HUES6 (cell line): ENCODE data around the gene NCKAP1.

Experiments used
- H3K27ac ChIP-seq: 2 replicates; pipeline ENCODE4 v1.7.0; 2013; ENCODE audit warnings: low read depth, mild to moderate bottlenecking, low read length, inconsistent platforms
- H3K27me3 ChIP-seq: 2 replicates; pipeline ENCODE4 v1.6.1; 2013; ENCODE audit warnings: low read length; ENCODE audit not compliant: control insufficient read depth, insufficient read depth
- H3K36me3 ChIP-seq: 2 replicates; pipeline ENCODE4 v1.6.1; 2013; ENCODE audit warnings: low read length; ENCODE audit not compliant: control insufficient read depth, insufficient read depth
- H3K4me1 ChIP-seq: 2 replicates; pipeline ENCODE4 v1.6.1; 2013; ENCODE audit warnings: low read length; ENCODE audit not compliant: control insufficient read depth, insufficient read depth
- H3K4me3 ChIP-seq: 2 replicates; pipeline ENCODE4 v1.5.1; 2013; ENCODE audit warnings: low read depth, low read length
- H3K9ac ChIP-seq: one replicate; pipeline ENCODE4 v1.6.1; 2013; ENCODE audit warnings: mild to moderate bottlenecking, low read length
- H3K9me3 ChIP-seq: 2 replicates; pipeline ENCODE4 v1.6.1; 2013; ENCODE audit warnings: low read depth, low read length; ENCODE audit not compliant: control insufficient read depth, insufficient read depth

The NCKAP1 gene

DNA sequence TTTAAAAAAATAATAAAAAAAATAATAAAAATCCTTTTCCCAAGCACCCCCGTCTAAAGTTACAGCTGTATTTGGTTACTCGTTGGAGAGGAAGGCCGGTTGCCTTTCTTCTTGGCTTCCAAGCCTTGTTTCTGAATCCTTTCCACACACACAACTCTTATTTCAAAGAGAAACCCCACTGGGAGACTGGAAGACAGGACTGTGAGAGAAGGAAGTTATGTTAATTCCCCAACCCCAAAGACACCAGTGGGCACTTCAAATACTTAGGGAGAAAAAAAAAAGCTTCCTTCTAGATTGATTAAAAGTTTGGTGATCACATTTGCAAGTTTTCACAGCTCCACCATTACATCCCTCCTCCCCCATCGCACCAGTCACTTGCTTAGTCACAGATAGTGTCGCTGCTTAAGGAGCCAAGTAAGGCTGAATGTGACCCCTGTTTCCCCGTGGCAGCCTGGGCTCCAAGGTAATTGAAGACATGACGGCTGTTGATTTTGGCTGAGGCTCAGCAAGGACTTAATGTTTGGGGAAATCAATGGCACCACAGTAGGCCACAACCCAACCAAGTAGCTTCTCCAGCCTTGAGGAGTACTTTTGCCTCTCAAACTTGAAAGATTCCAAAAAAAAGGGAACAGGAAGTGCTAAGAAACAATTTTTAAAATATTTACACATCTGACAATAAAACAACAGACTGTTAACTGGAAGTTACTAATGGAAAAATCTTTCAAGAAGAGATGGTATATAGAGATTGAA, 131.0 kb downstream of the NCKAP1 start:
- H3K9ac ChIP-seq = no peak overlapping the region
- peaks cover 12% of the 10 kb centered on the region; the same call in 1 of the 2 replicates for H3K36me3 ChIP-seq
- H3K27ac ChIP-seq = peak overlapping the region; percentile 24; the same call in 1 of the 2 replicates
- no peaks in the 10 kb centered on the region for H3K9me3 ChIP-seq
- H3K4me1 ChIP-seq = peaks cover 8% of the 10 kb centered on the region; the same call in 1 of the 2 replicates
- no peaks in the 10 kb centered on the region for H3K27me3 ChIP-seq
- H3K4me3 ChIP-seq = no peak overlapping the region

DNA sequence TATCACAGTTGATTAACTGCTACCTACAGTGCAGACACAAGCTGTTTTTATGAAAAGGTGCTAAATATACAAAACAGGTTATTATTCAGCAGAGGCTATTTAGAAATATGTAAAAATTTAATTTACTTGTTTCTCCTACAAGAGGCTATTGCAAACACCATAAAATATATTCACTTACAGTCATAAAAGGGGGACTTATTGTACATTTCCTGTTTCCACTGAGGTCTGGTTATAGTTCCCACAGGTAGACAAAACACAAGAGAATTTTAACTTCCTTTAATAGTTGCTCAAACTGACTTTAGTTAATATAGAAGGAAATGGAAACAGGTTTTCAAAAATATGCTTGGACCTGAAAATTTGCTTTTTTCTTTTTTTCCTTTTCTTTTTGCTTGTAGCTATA, 131.8 kb downstream of the NCKAP1 start:
- H3K36me3 ChIP-seq = peaks cover 12% of the 10 kb centered on the region; the same call in 1 of the 2 replicates
- H3K9ac ChIP-seq = no peak overlapping the region
- no peak overlapping the region for H3K4me3 ChIP-seq
- peak overlapping the region; percentile 26; the same call in 1 of the 2 replicates for H3K27ac ChIP-seq
- H3K27me3 ChIP-seq = no peaks in the 10 kb centered on the region
- peaks cover 8% of the 10 kb centered on the region; the same call in 1 of the 2 replicates for H3K4me1 ChIP-seq
- H3K9me3 ChIP-seq = no peaks in the 10 kb centered on the region

DNA sequence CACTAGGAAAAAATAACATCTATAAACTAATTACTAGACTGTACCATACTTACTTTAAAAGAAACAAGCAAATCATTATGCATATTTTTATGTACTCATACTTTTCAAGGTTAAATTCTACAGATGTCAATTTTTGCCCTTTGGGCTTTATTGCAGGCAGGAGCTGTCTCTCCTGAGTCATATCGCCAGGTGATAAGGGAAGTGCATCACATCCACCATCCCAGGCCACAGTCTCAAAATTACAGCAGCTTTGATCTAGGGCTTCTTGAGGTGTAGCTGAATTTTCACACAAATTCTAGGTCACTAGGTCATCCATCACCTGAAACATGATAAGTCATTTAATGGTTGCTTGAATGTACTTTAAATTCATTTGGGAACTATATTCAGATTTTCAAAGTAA, 133.4 kb downstream of the NCKAP1 start:
- no peaks in the 10 kb centered on the region for H3K27me3 ChIP-seq
- no peak overlapping the region for H3K4me3 ChIP-seq
- H3K9ac ChIP-seq = no peak overlapping the region
- H3K9me3 ChIP-seq = no peaks in the 10 kb centered on the region
- H3K27ac ChIP-seq = no peak overlapping the region
- peaks cover 8% of the 10 kb centered on the region; the same call in 1 of the 2 replicates for H3K4me1 ChIP-seq
- H3K36me3 ChIP-seq = peaks cover 6% of the 10 kb centered on the region; the same call in 1 of the 2 replicates

DNA sequence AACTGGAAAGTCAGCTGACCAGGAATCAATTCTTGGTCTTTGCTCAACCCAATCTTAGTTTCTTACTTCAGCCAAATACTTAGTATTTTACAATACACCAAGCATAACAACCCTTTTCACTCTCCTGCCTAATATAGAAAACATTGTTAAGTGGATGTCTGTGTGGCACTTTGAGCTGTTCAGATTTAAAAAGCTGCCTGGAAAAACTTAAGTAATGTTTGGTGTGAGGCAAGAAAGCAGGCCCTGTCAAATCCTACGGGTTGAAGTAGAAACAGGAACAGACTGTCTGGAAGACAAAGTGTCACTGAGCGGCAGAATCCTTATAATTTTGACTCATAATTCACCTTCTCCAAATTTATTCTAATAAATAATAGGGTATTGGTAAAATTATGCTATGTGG, 134.7 kb downstream of the NCKAP1 start:
- Histone ChIP-seq H3K4me3 (no peak overlapping the region), H3K36me3 (no peaks in the 10 kb centered on the region), H3K27ac (no peak overlapping the region), H3K9ac (no peak overlapping the region), H3K27me3 (no peaks in the 10 kb centered on the region), H3K9me3 (no peaks in the 10 kb centered on the region), H3K4me1 (peaks cover 8% of the 10 kb centered on the region; the same call in 1 of the 2 replicates)

DNA sequence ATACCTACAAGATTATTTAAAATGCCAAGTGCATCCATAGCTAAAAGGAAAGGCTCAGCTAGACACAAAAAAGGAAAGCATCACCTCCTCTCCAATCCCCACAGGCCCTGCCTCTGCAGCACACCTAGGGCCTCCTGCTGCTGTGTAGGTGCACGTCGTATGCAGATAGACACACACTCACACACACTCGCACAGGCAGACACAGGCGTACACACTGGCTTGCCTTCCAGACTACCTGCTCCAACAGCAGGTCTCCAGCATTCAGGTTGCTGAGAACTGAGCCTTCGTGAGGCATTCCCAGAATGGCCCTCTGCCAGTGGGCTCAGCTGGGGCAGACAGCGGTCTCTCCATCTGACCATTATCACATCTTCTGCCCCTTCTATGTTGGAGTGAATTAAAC, 136.5 kb downstream of the NCKAP1 start:
- Histone ChIP-seq H3K9me3 (no peaks in the 10 kb centered on the region), H3K4me3 (no peak overlapping the region), H3K4me1 (no peaks in the 10 kb centered on the region), H3K36me3 (no peaks in the 10 kb centered on the region), H3K27me3 (no peaks in the 10 kb centered on the region), H3K27ac (no peak overlapping the region), H3K9ac (no peak overlapping the region)

DNA sequence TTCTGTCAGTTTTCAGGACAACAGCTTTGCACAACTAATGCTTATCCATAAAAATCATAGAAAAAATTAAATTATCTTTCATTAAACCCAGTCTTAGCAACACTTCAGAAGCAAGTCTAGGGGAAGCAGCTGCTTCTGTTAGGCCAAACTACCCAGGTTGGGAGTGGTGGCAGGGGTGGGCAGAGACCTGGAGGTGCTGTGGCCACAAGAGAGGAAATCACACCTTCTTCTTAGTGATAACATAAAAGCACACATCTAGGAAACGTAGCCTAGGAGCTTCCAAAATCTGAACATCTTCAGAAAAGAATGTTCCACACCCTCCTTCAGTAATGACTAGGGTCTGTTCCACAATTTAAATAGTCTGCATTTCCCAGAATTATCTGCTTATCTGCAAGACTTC, 139.5 kb downstream of the NCKAP1 start:
- H3K4me1 ChIP-seq = no peaks in the 10 kb centered on the region
- no peaks in the 10 kb centered on the region for H3K27me3 ChIP-seq
- no peaks in the 10 kb centered on the region for H3K9me3 ChIP-seq
- no peak overlapping the region for H3K27ac ChIP-seq
- H3K4me3 ChIP-seq = no peak overlapping the region
- H3K9ac ChIP-seq = no peak overlapping the region
- H3K36me3 ChIP-seq = no peaks in the 10 kb centered on the region

DNA sequence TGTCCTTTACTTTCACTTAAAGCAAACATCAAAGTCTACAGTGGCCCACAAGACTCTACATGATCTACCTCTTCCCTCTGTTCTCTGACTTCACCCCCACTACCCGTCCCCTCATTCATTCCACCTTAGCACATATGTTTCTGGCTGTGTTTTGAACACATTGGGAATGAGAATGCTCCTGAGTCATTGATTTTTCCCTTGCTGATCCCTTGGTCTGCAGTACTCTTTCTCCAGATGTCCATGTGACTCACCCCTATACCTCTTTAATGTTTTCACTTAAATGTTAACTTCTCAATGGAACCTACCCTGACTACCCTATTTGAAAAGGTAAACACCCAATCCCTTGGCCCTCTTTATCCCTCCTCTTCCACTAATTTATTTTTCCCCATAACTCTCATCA, 141.1 kb downstream of the NCKAP1 start:
- Histone ChIP-seq H3K27ac (no peak overlapping the region), H3K9ac (no peak overlapping the region), H3K4me3 (no peak overlapping the region), H3K36me3 (no peaks in the 10 kb centered on the region), H3K4me1 (no peaks in the 10 kb centered on the region), H3K9me3 (peaks cover 2% of the 10 kb centered on the region; the same call in 1 of the 2 replicates), H3K27me3 (no peaks in the 10 kb centered on the region)

DNA sequence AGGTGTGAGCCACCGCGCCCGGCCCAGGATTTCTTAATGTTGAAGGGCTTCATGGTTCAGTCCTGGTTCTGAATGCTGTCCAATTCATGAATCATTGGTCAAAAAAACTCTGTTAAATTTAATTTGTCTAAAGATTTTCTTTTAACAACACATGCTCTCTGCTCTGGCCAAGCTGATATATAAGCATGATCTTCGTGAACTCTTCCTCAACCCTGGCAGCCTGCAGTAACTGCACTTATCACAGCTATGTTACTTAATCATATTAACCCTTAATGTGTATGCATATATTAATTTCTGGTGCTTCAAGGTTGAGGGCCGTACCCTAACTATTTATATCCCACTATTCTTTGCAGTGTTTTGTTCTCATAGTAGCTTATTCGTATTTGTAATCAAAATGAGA, 142.5 kb downstream of the NCKAP1 start:
- peaks cover 2% of the 10 kb centered on the region; the same call in 1 of the 2 replicates for H3K9me3 ChIP-seq
- H3K27me3 ChIP-seq = no peaks in the 10 kb centered on the region
- H3K27ac ChIP-seq = no peak overlapping the region
- no peak overlapping the region for H3K9ac ChIP-seq
- H3K36me3 ChIP-seq = no peaks in the 10 kb centered on the region
- no peak overlapping the region for H3K4me3 ChIP-seq
- H3K4me1 ChIP-seq = no peaks in the 10 kb centered on the region

DNA sequence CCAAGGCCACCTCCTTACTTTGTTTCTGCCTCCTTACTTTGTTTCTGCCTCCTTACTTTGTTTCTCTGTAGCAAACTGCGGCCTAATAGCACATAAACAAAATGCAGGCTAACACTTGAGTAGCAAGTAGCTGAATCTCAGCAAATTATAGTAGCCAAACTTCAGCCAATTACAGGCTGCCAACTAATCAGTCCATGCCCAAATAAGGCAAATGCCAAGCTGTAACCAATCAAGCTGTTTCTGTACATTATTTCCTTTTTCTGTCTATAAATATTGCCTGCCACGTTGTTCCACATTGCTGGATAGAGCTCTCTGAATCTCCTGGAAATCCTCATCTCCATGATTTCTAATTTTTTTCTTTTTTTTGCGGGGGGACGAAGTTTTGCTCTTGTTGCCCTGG, 143.1 kb downstream of the NCKAP1 start:
- no peaks in the 10 kb centered on the region for H3K27me3 ChIP-seq
- no peak overlapping the region for H3K27ac ChIP-seq
- no peaks in the 10 kb centered on the region for H3K36me3 ChIP-seq
- peaks cover 2% of the 10 kb centered on the region; the same call in 1 of the 2 replicates for H3K9me3 ChIP-seq
- H3K4me1 ChIP-seq = no peaks in the 10 kb centered on the region
- H3K9ac ChIP-seq = no peak overlapping the region
- no peak overlapping the region for H3K4me3 ChIP-seq

DNA sequence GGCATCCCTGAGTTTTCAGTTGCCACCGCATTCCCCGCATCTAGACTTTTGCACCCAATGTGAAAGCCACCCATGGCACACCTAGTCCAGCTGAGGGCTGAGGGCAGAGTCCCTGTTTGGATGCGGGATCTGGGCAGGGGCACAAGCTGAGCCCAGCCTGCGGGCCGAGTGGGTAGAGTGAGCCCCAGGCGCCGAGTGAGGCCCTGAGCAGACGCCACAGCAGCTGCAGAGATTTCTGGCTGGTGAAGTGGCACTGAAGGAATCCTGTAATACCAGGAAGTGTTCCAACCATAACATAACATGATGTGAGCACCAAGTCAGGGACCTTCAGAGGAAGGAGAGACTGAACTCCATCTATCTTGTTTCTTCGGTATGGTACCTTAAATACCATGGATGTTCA, 144.1 kb downstream of the NCKAP1 start:
- Histone ChIP-seq H3K27me3 (no peaks in the 10 kb centered on the region), H3K27ac (no peak overlapping the region), H3K4me3 (no peak overlapping the region), H3K4me1 (no peaks in the 10 kb centered on the region), H3K9me3 (peaks cover 2% of the 10 kb centered on the region; the same call in 1 of the 2 replicates), H3K9ac (no peak overlapping the region), H3K36me3 (no peaks in the 10 kb centered on the region)

DNA sequence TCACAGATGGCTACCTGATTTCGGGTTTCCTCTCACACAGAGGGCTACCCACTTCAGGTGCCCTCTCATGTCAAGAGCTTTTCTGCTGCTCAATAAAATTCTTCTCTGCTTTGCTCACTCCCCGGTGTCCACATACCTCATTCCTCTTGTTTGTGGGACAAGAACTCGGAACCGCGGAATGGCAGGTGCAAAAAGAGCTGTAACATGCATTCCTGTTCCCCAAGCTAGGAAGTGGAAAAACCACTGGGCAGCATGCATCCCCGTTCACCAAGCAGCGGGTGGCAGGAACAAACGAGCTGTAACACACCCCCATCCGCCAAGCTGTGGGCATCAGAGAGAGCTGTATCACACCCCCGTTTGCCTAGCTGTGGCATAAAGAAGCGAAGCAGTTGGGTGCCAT, 144.6 kb downstream of the NCKAP1 start:
- H3K27me3 ChIP-seq = no peaks in the 10 kb centered on the region
- H3K9ac ChIP-seq = no peak overlapping the region
- H3K9me3 ChIP-seq = peaks cover 2% of the 10 kb centered on the region; the same call in 1 of the 2 replicates
- H3K27ac ChIP-seq = no peak overlapping the region
- no peaks in the 10 kb centered on the region for H3K36me3 ChIP-seq
- no peaks in the 10 kb centered on the region for H3K4me1 ChIP-seq
- H3K4me3 ChIP-seq = no peak overlapping the region
